GM23338 (cell line): ENCODE measurements around the gene MYO15B. TPM values are rescaled to one million over a fixed set of nuclear protein-coding genes. Genes with fewer than 3 reads are reported as not detected.

Experiments used
- ATAC-seq: fragments of 200-7000 bp; cut with Tn5 transposase; 3 replicates; pipeline ENCODE4 v1.9.1; 2020
- DNase-seq: peaks from one replicate; pipeline ENCODE4 v3.0.0-alpha.2; 2015; ENCODE audit warnings: low spot score
- H2AFZ ChIP-seq: fragments of 200-600 bp; sonication (generic); 2 replicates; pipeline ENCODE4 v1.8.0; 2016; ENCODE audit warnings: antibody characterized with exemption, mild to moderate bottlenecking, moderate library complexity
- H3F3A ChIP-seq: fragments of 200-600 bp; sonication (generic); replicated peaks from 2 replicates; pipeline ENCODE4 v1.8.0; 2017; ENCODE audit warnings: antibody characterized with exemption, mixed run types, low read depth
- H3K27ac ChIP-seq: fragments of 200-600 bp; sonication (generic); 2 replicates; pipeline ENCODE4 v1.6.1; 2016; ENCODE audit warnings: low read depth
- H3K27me3 ChIP-seq: fragments of 200-600 bp; sonication (generic); 2 replicates; pipeline ENCODE4 v1.8.0; 2016; ENCODE audit warnings: mild to moderate bottlenecking, mixed run types, moderate library complexity; ENCODE audit not compliant: insufficient read depth
- H3K36me3 ChIP-seq: fragments of 200-600 bp; sonication (generic); 2 replicates; pipeline ENCODE4 v1.8.0; 2016; ENCODE audit warnings: mild to moderate bottlenecking; ENCODE audit not compliant: insufficient read depth
- H3K4me1 ChIP-seq: fragments of 200-600 bp; sonication (generic); 2 replicates; pipeline ENCODE4 v1.8.0; 2016; ENCODE audit warnings: mild to moderate bottlenecking, moderate library complexity; ENCODE audit not compliant: insufficient read depth
- H3K4me2 ChIP-seq: fragments of 200-600 bp; sonication (generic); 2 replicates; pipeline ENCODE4 v1.7.1; 2017; ENCODE audit warnings: mixed run types
- H3K4me3 ChIP-seq: fragments of 200-600 bp; sonication (generic); 2 replicates; pipeline ENCODE4 v1.6.1; 2016; ENCODE audit warnings: mixed run types
- H3K79me2 ChIP-seq: fragments of 200-600 bp; sonication (generic); replicated peaks from 2 replicates; pipeline ENCODE4 v1.8.0; 2017; ENCODE audit warnings: mild to moderate bottlenecking; ENCODE audit not compliant: insufficient read depth
- H3K9me2 ChIP-seq: fragments of 200-600 bp; sonication (generic); 2 replicates; pipeline ENCODE4 v1.8.0; 2017; ENCODE audit not compliant: insufficient read depth
- H4K20me1 ChIP-seq: fragments of 200-600 bp; sonication (generic); replicated peaks from 2 replicates; pipeline ENCODE4 v1.8.0; 2017; ENCODE audit warnings: mild to moderate bottlenecking; ENCODE audit not compliant: insufficient read depth
- H3K27ac Mint-ChIP-seq: 2 replicates; pipeline ENCODE4 v1.8.0; 2020; ENCODE audit warnings: inconsistent platforms, mild to moderate bottlenecking, moderate library complexity, mixed read lengths
- H3K27me3 Mint-ChIP-seq: 3 replicates; pipeline ENCODE4 v1.8.0; 2022; ENCODE audit warnings: low read depth, mild to moderate bottlenecking, moderate library complexity, mixed read lengths, inconsistent platforms; ENCODE audit not compliant: insufficient read depth, poor library complexity
- H3K36me3 Mint-ChIP-seq: 3 replicates; pipeline ENCODE4 v1.8.0; 2021; ENCODE audit warnings: low read depth, mild to moderate bottlenecking, inconsistent platforms, moderate library complexity, mixed read lengths
- H3K4me1 Mint-ChIP-seq: 3 replicates; pipeline ENCODE4 v1.8.0; 2020; ENCODE audit warnings: mild to moderate bottlenecking, inconsistent platforms, mixed read lengths
- H3K4me3 Mint-ChIP-seq: 3 replicates; pipeline ENCODE4 v1.8.0; 2021; ENCODE audit warnings: moderate library complexity, mild to moderate bottlenecking, inconsistent platforms, mixed read lengths
- H3K9me3 Mint-ChIP-seq: 3 replicates; pipeline ENCODE4 v1.8.0; 2020; ENCODE audit warnings: moderate library complexity, mild to moderate bottlenecking, inconsistent platforms, mixed read lengths
- CREB1 ChIP-seq: fragments of 250-450 bp; sonication (Bioruptor Pico); IDR thresholded peaks from 2 replicates; pipeline ENCODE4 v1.5.0; 2020; ENCODE audit warnings: low read depth, mild to moderate bottlenecking, moderate library complexity
- CTCF ChIP-seq, 2 experiments: fragments of 200-600 bp in 1 of 2; sonication (generic) in 1 of 2; conservative IDR thresholded peaks; 2 replicates each; pipeline versions ENCODE4 v1.5.1 to v1.6.1; 2016 to 2017; ENCODE audit warnings: antibody characterized with exemption in 2 of 2, low read depth in 2 of 2, mild to moderate bottlenecking in 2 of 2, moderate library complexity in 1 of 2
- ETS1 ChIP-seq: IDR thresholded peaks from 2 replicates; pipeline ENCODE4 v1.6.1; 2016; ENCODE audit warnings: antibody characterized with exemption
- EZH2 ChIP-seq: fragments of 200-600 bp; sonication (generic); IDR thresholded peaks from one replicate; pipeline ENCODE4 v1.8.0; 2017; ENCODE audit warnings: antibody characterized with exemption, mild to moderate bottlenecking, low read depth; ENCODE audit not compliant: unreplicated experiment
- EZH2phosphoT487 ChIP-seq: fragments of 200-600 bp; sonication (generic); IDR thresholded peaks from one replicate; pipeline ENCODE4 v1.8.1; 2018; ENCODE audit warnings: antibody characterized with exemption; ENCODE audit not compliant: unreplicated experiment
- JUNB ChIP-seq: IDR thresholded peaks from one replicate; pipeline ENCODE4 v1.6.1; 2016; ENCODE audit warnings: antibody characterized with exemption; ENCODE audit not compliant: unreplicated experiment
- NANOG ChIP-seq: IDR thresholded peaks from 2 replicates; pipeline ENCODE4 v1.6.1; 2016; ENCODE audit warnings: antibody characterized with exemption, borderline replicate concordance
- POLR2AphosphoS5 ChIP-seq: IDR thresholded peaks from 2 replicates; pipeline ENCODE4 v1.6.1; 2016; ENCODE audit warnings: antibody characterized with exemption, low read depth
- REST ChIP-seq: IDR thresholded peaks from one replicate; pipeline ENCODE4 v1.6.1; 2018; ENCODE audit warnings: antibody characterized with exemption; ENCODE audit not compliant: unreplicated experiment
- STAT1 ChIP-seq: IDR thresholded peaks from one replicate; pipeline ENCODE4 v1.6.1; 2016; ENCODE audit warnings: antibody characterized with exemption; ENCODE audit not compliant: unreplicated experiment
- ZNF114 ChIP-seq: fragments of 250-450 bp; sonication (Bioruptor Pico); IDR thresholded peaks from 2 replicates; pipeline ENCODE4 v1.5.0; 2020; ENCODE audit warnings: mild to moderate bottlenecking, moderate library complexity
- ZNF331 ChIP-seq: fragments of 250-450 bp; sonication (Bioruptor Pico); IDR thresholded peaks from 2 replicates; pipeline ENCODE4 v1.5.0; 2020; ENCODE audit warnings: low read depth, mild to moderate bottlenecking, moderate library complexity
- ZNF462 ChIP-seq: fragments of 250-450 bp; sonication (Bioruptor Pico); IDR thresholded peaks from 2 replicates; pipeline ENCODE4 v1.5.0; 2020; ENCODE audit warnings: mild to moderate bottlenecking, moderate library complexity
- polyA plus RNA-seq: library from polyadenylated mRNA; unstranded; fragments of >200 nt; fragmentation: Nextera tagmentation; extraction: Ambion mirVana; gene quantifications from 2 replicates; pipeline ENCODE4 v1.2.1, GENCODE V29; 2016
- total RNA-seq: library from RNA; depleted of rRNA; stranded (reverse); fragments of >200 nt; shearing (Covaris generic); gene quantifications from 2 replicates; pipeline ENCODE4 v1.2.3, GENCODE V29; 2014

The MYO15B gene
- total and polyA plus RNA-seq, 2 experiments from 2014 or later: 6.6 to 12.4 TPM

- Mint-ChIP-seq H3K36me3 (no peaks in the 10 kb centered on the region), H3K27ac (no peak overlapping the region), H3K27me3 (peaks cover 16% of the 10 kb centered on the region), H3K4me1 (peaks cover 3% of the 10 kb centered on the region; the same call in 1 of the 3 replicates), H3K9me3 (no peaks in the 10 kb centered on the region; the same call in 2 of the 3 replicates), H3K4me3 (no peak overlapping the region)
- Histone ChIP-seq H4K20me1 (no peaks in the 10 kb centered on the region), H3K4me3 (no peak overlapping the region), H3K79me2 (no peaks in the 10 kb centered on the region), H3K27me3 (no peaks in the 10 kb centered on the region), H3K4me1 (no peaks in the 10 kb centered on the region), H3K4me2 (no peak overlapping the region), H2AFZ (no peak overlapping the region), H3K36me3 (no peaks in the 10 kb centered on the region), H3F3A (no peaks in the 10 kb centered on the region), H3K9me2 (no peaks in the 10 kb centered on the region), H3K27ac (no peak overlapping the region)
- ATAC-seq: no peak
- DNase-seq: no peak
- TF ChIP-seq JUNB (no peak), NANOG (no peak), POLR2AphosphoS5 (no peak), ZNF331 (CRISPR knock-in tag) (no peak), EZH2 (no peak), EZH2phosphoT487 (no peak), ETS1 (no peak), CREB1 (CRISPR knock-in tag) (no peak), ZNF462 (CRISPR knock-in tag) (no peak), REST (no peak), STAT1 (no peak), ZNF114 (CRISPR knock-in tag) (no peak), CTCF (conservative IDR thresholded peaks at IDR 0.05; ENCODE audit: low read depth in 2 of 2) (no peak)
These were observed 29.0 kb downstream of the MYO15B start for GRCh38 chr17:75616521-75617122.
